ENCODE measurements around the gene CERS4.

DNA sequence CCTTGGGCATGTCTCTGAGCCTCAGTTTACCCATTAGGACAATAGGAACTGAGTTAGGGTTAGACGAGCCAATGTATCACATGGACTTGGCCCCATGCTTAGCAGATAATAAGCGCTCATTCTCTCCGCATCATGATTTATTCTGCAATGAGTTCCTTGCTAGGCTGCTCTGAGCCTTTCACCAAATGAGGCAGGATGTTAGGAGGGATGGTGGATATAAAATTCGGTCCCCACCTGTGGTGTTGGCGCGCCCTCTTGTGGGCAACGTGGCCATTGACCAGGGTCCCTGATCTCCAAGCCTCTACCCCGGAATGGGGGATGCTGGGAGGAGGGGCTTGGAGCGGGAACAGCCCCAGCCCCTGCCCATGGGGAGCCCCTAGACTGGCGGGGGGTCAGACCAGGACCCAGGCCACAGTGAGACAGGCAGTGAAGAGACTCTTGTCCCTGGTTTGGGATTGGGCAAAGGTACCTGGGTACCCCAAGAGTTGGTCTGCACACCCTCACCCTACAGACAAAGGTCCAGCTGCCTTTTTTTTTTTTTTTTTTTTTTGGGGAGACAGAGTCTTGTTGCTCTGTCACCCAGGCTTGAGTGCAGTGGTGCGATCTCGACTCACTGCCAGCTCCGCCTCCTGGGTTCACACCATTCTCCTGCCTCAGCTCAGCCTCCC is 43.9 kb downstream of the CERS4 start:
- TF ChIP-seq POLR2A (IDR thresholded peaks at IDR 0.05; ENCODE audit: low read depth) (no peak), EP300 (IDR thresholded peaks at IDR 0.05) (no peak), POLR2AphosphoS5 (IDR thresholded peaks at IDR 0.05) (peak in 1 of 2 donors; percentile 43)
- TF ChIP-seq, protein P1, sequence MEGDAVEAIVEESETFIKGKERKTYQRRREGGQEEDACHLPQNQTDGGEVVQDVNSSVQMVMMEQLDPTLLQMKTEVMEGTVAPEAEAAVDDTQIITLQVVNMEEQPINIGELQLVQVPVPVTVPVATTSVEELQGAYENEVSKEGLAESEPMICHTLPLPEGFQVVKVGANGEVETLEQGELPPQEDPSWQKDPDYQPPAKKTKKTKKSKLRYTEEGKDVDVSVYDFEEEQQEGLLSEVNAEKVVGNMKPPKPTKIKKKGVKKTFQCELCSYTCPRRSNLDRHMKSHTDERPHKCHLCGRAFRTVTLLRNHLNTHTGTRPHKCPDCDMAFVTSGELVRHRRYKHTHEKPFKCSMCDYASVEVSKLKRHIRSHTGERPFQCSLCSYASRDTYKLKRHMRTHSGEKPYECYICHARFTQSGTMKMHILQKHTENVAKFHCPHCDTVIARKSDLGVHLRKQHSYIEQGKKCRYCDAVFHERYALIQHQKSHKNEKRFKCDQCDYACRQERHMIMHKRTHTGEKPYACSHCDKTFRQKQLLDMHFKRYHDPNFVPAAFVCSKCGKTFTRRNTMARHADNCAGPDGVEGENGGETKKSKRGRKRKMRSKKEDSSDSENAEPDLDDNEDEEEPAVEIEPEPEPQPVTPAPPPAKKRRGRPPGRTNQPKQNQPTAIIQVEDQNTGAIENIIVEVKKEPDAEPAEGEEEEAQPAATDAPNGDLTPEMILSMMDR (IDR thresholded peaks at IDR 0.05), result peak; percentile 91 to 96 (median 95)

All from esophagus muscularis mucosa (tissue), 4 donors.